GM18858 (cell line): ENCODE results near the gene LYSMD2.

Source experiments
- ATAC-seq: cut with Tn5 transposase; IDR thresholded peaks from one replicate; pipeline ENCODE4 v1.9.1; 2021; ENCODE audit not compliant: unreplicated experiment

The LYSMD2 gene

GRCh38 chr15:51720201-51720995, 17.1 kb downstream of the LYSMD2 start:
- ATAC-seq: no peak

- no peak for ATAC-seq
Measured at GRCh38 chr15:51718746-51719145, 18.7 kb downstream of the LYSMD2 start.

GRCh38 chr15:51718219-51718618, 19.2 kb downstream of the LYSMD2 start:
- ATAC-seq: no peak

- no peak for ATAC-seq
Measured at GRCh38 chr15:51714911-51715310, 22.5 kb downstream of the LYSMD2 start.

- ATAC-seq: no peak
Measured at GRCh38 chr15:51714162-51714561, 23.3 kb downstream of the LYSMD2 start.

GRCh38 chr15:51709031-51709430, 28.4 kb downstream of the LYSMD2 start:
- ATAC-seq: no peak

- ATAC-seq: no peak
Measured at GRCh38 chr15:51708013-51708412, 29.4 kb downstream of the LYSMD2 start.

- ATAC-seq: no peak
Measured at GRCh38 chr15:51706926-51707608, 30.4 kb downstream of the LYSMD2 start.

GRCh38 chr15:51706291-51706690, 31.2 kb downstream of the LYSMD2 start:
- ATAC-seq: no peak

GRCh38 chr15:51702710-51703109, 34.7 kb downstream of the LYSMD2 start:
- no peak for ATAC-seq

GRCh38 chr15:51699373-51699772, 38.1 kb downstream of the LYSMD2 start:
- ATAC-seq: no peak

GRCh38 chr15:51697163-51697562, 40.3 kb downstream of the LYSMD2 start:
- no peak for ATAC-seq

GRCh38 chr15:51696566-51696965, 40.9 kb downstream of the LYSMD2 start:
- ATAC-seq: no peak

GRCh38 chr15:51692154-51692553, 45.3 kb downstream of the LYSMD2 start:
- ATAC-seq: no peak

- ATAC-seq: no peak
Measured at GRCh38 chr15:51688863-51689262, 48.6 kb downstream of the LYSMD2 start.

GRCh38 chr15:51687565-51687964, 49.9 kb downstream of the LYSMD2 start:
- ATAC-seq: no peak

GRCh38 chr15:51681303-51681963, 56.0 kb downstream of the LYSMD2 start, which contains the start of gene SCG3:
Gene SCG3, plus strand, starts transcription at chr15:51681503. Its CDS starts 253 bp downstream, at chr15:51681756.
- no peak for ATAC-seq

- ATAC-seq: no peak
Measured at GRCh38 chr15:51680321-51680720, 57.1 kb downstream of the LYSMD2 start.

- ATAC-seq: no peak
Measured at GRCh38 chr15:51678096-51678495, 59.4 kb downstream of the LYSMD2 start.

- ATAC-seq: no peak
Measured at GRCh38 chr15:51677452-51677851, 60.0 kb downstream of the LYSMD2 start.

- ATAC-seq: no peak
Measured at GRCh38 chr15:51677021-51677420, 60.4 kb downstream of the LYSMD2 start.

GRCh38 chr15:51675234-51675633, 62.2 kb downstream of the LYSMD2 start:
- ATAC-seq: no peak
